LoVo (cell line): Measurements from ENCODE around the gene UNCX.
"Not testable (repeated sequence)": the region's sequence is repeated elsewhere in the genome, so short reads cannot be mapped to it uniquely, and the experiment has no call there.

Experiments
- DNase-seq: peaks from one replicate; pipeline ENCODE4 v3.0.0-alpha.2; 2016; ENCODE audit warnings: low spot score

UNCX gene

DNA sequence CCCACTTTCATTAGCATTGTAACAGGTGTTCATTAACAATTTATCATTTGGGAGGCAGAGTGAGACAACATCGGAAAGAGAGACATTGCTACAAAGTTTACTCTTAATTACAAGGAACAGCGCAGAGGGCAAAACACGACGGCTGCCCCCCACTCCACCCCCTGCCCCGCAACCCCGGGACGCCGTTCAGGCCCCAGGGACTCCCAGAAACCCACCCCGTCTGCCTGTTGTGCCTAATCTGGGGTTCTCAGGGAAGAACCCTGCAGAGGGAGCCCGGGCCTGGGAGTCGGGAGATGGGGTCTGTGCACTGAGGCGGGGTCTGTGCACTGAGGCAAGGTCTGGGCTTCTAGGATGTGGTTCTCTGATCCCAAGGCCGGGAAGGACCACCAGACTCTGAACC, 25.2 kb downstream of the UNCX start:
- DNase-seq = no peak

DNA sequence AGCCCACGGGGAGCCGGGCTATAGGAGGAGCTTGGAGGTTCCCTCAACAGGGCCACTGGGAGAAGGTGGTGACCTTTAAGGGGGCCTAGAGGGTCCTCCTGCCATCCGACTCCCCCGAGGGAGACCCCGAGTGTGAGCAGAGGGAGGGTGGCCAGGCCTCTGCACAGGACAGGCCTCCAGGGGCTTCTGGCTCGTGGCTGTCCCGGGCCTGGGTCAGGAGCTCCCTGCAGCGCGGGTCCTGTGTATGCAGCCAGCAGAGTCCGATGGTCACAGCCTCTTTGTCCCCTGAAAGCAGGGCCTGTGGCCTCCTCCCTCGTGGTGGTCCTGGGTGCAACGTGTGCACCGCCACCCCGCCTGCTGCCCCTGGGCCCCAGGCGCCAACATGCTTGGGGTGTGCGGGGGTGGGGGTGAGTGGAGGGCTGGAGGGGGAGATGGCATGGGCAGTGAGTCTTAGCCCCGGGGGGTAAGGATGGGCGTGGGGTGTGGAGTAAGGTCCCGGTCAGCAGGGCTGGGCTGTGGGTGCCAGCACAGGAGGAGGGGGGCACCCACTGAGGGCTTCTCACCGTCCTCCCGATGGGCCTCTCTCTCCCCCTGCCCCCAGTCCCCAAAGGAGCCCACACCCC, 27.1 kb downstream of the UNCX start:
- DNase-seq = no peak

DNA sequence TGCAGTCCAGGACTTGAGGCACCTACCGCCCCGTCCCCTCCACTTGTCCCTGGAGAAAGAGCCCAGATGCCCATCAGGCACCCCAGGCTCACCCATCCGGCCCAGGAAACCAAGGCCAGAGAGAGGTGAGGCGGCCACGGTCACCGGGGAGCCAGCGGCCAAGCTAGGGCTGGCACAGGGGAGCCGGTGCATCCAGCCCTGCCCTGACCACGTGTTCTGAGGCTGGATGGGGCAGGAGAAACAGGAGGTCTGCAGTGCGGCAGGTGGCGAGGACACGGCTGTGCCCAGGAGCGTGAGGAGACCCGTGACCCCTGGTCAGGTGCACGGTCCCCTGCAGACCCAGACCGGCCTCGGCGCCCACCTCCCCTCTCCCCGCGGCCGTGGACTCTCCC, 27.6 kb downstream of the UNCX start:
- no peak for DNase-seq

DNA sequence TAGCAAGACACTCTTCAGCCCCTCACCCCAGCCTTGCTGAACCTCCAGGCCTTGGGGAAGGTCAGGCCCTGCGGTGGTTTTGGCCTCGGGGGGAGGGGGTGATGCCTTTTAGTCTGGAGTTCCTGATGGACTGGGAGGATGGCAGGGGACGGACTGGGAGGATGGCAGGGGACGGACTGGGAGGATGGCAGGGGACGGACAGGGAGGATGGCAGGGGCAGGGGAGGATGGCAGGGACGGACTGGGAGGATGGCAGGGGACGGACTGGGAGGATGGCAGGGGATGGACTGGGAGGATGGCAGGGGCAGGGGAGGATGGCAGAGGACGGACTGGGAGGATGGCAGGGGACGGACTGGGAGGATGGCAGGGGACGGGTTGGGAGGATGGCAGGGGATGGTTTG, 28.4 kb downstream of the UNCX start:
- not testable (repeated sequence) for DNase-seq

DNA sequence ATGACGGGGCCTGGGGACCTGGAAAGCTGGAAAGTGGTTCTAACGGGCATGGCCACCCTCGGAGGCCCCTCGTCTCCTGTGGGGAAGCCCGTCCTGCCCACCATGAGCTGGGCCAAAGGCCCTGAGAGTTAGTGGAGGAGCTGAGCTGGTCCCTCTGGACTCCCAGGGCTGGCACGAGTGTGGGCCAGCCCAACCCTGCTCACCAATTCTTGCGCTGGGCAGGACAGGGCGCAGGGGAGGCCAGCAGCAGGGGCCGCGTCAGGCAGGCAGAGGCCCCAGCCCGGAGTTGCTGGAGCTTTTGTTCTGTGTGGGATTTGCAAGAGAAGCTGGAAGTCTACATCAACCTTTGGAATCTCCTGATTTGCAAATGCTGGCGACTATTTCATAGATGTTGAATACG, 29.8 kb downstream of the UNCX start:
- DNase-seq = no peak

DNA sequence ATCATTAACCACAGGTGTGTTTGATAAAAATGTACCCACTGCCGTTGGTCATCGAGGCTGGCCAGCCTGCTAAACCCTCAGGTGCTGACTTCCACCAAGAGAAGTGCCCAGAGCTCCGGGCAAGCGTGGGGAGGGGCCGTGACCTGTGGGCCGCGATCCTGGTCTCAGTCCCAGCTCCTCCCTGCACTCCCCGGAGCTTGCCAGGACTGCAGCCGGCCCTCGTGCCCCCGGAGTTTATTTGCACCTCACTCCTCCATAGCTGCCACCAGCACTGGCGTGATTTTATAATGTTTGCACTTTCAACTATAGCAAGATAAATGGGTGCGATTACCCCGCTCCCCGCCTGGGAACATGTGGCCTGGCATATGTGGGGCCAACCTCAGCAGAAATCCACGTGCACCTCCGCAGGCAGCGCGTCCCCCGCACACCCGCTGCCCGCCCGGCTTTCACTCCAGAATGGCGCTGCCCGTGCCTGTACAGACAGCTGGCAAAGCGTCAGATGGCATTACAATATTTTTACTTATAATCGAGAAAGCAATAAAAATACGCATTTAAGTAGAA, 30.8 kb downstream of the UNCX start:
- DNase-seq = no peak

DNA sequence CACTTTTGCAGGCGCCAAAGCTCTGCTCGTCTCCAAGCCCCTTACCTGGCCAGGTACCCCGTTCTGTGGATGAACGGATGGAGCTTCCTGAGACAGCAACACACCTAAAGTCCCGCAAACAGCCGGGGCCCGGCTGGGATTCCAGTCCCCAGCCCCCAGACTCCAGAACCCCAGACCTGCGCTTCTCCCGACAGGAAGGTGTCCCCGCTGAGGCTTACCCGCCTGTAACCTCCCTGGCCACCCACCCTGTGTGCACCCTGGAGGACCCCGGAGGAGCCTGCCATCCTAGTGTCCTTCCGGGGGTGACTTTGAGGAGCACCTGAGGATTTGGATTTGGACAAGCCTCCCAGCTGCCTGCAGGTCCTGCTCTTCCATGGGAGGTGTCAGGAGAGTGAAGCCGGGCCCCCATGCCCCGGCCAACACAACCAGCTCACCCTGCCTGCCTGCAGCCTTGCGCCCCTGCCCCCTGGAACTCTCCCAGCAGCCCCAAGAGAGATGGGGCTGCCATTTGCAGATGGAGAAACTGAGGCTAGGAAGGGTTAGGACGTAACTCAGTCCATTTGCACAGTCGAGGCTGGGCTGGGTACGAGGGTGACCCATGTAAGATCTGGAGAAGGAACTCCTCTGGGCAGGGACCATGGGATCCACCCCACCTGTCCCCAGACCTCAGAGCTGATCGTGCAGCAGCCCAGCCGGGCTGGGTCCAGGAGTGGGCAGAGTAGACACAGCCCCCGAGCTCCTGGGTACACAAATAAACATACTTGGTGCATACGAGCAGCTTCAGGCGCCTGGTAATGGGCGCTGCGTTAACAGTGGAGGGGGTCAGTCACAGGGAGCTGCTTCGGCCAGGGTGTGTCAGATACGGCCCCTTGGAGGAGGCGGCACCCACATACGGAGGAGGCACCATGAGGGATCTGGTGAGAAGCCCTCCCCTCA, 31.9 kb downstream of the UNCX start:
- DNase-seq = no peak

DNA sequence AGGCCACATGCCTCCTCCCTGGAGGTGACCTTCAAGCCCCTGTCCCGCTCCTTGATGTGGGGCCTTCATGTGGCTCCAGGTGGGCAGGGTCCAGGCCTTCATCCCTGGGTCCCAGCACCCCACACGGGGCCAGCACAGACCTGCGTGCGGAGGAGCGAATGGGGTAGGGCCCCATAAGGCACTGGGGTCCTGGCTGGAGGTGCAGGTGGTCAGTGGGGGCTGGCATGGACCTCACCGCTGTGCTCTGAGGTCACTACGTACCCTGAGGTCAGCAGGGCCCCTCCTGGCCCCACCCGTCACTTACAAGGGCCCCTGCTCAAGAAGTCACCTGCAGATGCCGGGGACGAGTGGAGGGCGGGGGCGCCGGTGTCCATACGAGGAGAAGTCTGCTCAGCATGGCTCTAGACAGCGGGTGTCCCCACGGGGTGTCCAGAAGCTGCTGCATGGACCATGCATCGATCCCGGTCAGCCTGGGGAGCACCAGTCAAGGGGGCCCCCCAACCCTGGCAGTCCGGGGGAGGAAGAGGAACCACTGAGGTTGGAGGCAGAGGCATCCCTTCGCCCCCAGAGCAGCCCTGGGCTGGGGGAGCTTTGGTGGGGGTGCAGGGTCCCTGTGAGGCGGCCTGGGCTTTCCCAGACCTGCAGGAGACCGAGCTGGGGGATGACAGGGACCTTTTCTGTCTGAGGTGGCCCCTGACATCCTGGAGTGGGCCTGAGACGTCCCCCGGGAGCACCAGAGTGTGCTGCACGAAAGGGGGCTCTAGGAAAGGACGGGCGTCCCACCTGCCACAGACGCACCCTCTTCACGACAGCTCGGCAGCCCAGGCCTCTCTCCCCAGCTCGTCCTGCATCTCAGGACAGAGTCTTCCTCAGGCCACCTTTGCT, 34.6 kb downstream of the UNCX start:
- DNase-seq = no peak

DNA sequence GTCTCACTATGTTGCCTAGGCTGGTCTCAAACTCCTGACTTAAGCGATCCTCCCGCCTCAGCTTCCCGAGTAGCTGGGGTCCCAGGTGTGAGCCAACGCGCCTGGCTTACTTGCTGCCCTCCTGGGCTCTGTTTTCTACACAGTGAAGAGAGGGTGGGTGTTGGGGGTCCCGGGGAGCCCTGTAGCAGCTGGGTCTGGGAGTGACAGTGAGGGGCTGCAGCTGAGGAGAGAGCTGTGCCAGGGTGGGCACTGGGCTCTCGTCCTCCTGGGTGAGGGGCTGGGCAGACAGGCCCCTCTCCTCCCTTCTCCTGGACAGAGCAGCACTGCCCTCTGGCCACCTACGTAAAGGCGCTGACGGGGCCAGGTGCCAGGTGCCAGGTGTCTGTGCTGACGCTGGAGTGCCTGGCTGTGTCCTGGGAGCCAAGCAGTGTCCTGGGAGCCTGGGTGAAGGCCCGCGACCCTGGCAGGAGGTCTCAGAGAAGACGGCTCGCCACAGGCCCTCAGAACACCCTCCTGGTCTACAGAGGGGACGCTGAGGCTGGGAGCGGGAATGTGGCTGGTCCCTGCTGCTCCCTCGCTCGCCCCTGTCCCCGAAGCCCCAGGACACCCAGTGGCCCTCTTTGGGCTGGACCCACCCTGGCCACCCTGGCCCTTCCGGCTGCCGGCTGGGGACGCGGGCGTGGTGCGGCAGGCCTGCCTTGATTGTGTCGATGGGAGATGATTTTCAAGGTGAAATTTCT, 35.6 kb downstream of the UNCX start:
- no peak for DNase-seq

DNA sequence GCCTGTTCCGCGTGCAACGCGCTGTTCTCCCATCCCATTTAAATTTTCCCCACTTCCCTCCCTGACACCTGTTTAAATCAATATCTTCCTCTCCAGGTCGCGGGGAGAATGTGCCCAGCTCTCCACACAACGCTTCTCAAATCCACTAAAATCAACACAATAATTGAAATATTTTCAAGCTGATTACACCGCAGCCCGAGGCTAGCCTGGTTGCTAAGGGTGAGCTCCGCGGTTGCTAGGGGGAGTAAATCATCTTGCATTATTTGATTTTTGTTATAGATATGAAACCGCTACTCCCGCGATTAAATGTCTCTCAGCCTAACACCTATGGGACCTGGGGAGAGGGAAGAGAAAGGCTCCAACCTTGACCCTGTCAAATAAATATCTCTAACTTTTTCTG, 36.2 kb downstream of the UNCX start:
- no peak for DNase-seq

DNA sequence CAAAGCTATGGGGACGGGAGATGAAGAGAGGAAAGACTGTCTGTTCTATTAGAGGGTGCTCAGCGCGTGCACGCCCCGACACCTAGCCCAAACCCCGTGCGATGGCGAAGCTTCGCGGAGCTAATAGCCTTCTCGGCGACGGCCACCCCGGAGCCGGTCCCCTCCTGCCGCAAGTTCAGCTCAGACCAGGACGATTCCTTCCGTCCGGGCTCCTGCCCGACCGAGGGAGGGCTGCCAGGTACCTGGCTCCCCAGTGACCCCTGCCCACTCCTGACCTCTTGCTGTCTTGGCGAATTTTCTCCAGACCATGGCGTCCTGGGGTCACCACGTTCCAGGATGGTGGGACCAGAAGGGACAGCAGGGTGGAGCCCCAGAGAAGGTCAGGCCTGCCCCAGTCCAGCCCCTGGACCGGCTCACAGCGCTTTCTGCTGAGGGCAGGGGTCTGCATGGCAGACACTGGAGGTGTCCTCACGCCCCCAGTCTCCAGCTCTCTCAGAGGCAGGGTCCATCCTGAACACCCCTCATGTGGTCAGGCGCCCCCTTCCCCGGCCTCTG, 36.7 kb downstream of the UNCX start:
- no peak for DNase-seq

DNA sequence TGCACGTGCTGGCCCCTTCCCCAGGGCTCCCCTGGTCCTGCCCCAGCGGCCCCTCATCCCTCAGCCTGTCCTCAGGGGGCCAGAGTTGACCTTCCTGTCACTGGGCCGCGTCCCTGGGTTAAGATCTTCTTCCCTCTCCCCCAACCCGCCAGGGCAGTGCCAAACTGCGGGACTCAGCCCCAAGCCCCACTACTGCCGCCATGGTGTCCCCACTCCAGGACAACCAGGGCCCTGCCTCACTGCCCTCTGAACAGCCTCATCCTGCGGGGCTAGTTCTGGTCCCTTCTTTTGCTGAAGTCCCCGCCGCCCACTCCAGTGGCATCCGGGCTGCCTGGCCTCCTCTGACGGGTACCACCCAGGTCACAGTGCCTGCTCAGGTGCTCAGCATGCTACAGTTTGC, 37.5 kb downstream of the UNCX start:
- no peak for DNase-seq

DNA sequence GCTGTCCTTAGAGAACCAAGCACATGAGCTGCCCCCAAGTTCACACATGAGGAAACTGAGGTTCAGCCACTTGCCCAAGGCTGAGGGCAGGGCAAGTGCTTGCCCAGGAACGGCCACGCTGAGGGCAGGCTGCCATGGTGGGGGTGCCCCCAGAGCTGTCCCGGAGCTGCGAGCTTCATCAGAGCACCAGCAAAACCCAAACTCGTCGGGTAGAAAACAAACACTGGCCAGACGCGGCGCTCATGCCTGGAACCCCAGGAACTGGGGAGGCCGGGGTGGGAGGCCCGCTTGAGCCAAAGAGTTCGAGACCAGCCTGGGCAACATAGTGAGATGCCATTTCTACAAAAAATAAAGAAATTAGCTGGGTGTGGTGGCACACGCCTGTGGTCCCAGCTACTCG, 38.4 kb downstream of the UNCX start:
- no peak for DNase-seq

DNA sequence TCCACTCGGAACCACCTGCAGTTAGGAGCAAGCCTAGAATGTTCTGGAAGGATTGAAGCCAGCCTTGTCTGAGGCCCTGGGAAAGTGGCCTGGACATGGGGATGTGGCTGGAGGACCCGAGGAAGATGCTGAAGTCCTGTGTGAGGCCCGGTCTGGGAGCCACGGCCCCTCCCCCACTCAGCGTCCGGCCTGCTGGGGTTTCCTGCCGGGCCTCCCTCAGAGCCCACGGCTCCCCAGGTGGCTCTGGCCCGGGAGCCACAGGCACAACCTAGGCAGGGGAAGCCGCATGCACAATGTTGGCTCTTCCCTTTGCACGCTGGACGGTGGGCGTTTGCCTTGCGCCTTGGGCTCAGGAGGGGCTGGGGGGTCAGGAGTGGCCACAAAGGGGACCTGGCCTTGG, 39.0 kb downstream of the UNCX start:
- no peak for DNase-seq

DNA sequence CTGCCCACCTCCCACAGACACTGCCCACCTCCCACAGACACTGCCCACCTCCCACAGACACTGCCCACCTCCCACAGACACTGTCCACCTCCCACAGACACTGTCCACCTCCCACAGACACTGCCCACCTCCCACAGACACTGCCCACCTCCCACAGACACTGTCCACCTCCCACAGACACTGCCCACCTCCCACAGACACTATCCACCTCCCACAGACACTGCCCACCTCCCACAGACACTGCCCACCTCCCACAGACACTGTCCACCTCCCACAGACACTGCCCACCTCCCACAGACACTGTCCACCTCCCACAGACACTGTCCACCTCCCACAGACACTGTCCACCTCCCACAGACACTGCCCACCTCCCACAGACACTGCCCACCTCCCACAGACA, 39.5 kb downstream of the UNCX start:
- DNase-seq = not testable (repeated sequence)

DNA sequence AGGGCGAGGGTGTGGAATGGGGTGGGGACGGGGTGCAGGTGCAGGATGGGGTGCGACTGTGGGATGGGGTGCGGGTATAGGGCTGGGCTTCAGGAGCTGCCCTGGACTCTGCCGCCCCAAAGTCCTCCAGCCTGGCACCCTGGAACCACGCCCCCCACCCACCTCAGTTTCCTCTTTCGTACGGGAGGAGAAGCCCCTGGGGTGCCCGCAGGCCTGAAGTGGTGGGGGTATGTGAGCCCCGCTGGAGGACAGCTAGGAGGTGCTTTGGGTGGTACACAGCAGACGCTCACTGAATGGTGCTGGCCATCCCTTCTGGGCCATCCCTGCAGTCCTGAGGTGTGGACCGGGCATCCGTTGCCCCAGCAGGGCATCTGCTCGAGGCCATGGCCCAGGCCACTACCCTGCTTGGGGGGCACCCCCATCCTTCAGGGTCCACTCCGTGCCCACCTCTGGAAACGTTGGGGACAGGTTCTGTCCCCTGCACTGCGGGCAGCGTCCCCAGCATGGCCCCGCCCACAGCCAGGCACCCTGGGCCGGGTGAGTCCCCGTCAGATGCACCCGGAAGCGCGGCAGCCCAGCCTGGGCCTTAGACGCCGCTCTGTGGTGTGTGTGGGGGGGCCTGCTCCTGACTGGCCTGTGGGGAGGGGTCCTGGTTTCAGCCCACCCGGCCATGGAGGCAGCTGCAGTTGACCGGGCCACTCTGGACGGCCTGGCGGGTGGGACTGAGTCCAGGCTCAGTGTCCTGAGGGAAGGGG, 41.6 kb downstream of the UNCX start:
- DNase-seq = no peak

DNA sequence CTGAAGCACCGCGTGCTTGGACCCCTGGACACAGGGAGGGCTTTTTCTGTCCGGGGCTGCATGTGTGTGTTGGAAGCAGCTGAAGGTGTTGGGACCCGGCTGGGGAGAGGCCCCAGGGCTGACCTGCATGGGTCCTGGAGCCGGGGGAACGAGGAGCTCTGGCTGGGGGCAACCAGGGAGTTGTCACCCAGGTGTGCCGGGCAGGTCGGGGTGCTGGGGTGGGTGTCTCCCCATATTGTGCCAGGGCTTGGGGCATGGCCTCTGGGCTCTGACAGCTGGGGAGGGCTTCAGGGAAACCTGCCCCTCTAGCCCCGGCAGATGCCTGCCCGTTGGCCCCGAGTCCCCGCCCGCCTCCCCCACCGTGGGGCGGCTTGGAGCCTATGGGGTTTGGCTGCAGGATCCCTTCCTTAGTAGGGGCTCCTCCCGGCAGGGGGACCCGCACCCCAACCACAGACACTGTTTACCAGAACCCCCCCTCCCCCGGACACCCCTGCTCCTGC, 42.3 kb downstream of the UNCX start:
- no peak for DNase-seq

DNA sequence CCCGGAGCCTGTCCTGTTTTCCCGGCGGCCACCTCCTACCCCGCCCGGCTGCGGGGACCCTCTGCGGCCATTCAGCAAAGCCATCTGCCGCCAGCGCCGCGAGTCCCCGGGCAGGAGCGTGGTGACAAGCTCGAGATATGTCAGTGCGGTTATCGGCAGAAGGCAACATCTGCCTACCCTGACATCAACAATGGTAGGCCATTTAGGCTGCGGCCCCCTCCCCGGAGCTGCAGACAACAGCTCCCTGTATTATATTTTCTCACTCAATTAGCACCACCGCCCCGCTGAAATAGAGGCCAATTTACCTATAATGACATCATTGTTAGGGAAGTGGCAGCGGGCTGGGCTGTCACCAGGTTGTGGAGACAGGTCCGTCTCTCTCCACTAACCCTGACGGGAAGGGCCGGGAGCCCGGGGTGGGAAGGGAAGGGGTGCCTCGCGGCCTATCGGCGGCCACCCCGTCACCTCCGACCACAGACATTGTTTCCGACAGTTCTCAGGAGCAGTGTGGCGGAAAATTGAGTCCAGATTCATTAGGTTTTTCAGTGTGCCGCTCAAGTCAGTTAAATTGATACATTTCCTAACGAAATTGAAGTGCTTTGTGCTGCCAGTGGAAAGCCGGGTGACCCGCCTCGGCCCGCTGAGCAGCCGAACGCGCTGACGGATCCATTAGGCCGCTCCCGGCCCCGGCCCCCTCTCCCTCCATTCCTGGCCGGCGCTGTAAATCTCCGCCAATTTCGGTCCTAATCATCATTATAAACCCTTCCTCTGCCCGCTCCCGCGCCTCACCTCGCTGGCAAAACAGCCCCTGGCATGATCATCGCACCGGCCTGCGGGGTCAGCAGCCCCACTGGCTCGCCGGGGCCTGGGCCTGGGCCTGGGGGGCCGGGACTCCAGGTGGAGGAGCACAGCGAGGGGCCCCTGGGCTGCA, 43.0 kb downstream of the UNCX start:
- DNase-seq = no peak

DNA sequence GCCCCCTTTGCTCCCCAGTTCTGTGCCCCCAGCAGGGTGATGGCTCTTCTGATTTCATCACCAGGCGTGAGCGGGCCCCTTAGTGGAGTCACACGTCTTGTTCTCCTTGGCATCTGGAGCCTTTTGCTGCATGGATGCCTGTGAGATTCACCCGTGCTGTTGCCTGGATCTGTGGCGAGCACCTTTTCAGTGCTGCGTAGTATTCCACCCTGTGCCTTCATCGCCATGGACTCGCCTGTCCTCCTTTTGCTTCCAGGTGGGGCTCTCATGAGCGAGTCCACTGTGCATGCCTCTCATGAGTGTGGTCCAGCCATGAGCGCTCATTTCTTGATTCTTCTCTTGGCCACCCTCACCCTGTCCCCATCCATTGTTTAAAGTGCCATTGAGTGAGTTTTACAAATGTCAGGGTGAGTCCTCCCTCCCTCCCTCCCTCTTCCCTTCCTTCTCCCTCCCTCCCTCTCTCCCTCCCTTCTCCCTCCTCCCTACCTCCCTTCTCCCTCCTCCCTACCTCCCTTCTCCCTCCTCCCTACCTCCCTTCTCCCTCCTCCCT, 44.0 kb downstream of the UNCX start:
- no peak for DNase-seq
